Measurements from ENCODE around the gene CRACR2B.

Gene CRACR2B

DNA sequence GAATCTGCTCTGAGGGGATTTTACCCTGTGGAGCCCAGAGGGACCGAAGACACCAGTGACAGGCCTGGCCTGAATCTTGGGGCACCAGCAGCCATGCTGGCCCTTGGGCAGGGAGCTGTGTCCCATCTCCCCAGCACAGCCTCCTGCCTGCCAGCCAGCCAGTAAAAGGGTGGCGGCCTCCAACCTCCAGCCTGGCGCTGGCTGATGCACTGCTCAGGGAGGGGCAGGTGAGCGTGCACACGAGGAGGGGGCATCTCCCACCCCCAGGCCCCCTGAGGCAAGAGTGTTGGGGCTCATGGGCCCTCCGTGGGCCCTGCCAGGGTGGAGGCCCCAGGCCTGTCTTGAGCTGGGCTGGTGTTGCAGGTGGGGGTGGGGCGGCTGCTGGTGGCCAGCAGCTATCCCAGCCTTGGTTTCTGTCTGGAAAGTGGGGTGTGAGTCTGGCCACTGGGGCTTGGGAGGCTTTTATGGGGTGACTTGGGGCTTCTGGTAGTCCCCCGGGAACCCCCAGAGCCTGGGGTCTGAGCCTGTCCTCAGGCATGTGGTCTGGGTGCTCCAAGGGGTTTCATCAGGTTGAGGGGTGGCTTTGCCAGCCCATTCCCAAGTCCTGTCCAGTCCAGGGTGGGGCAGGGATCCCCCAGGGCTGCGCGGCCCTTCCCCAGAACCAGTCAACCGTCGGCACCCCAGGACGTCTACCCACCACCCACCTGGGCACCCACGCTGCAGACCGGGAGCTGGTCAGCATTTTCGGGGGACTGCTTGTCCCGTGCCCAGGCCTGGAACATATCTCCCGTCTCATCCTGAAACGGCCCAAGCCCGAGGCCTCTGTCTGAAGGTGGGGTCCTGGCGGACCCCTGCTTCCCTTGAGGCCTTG is 32.8 kb downstream of the CRACR2B start:
- Histone ChIP-seq H3K27me3 (ENCODE audit: insufficient read depth, poor library complexity, severe bottlenecking) (peaks cover 2% of the 10 kb centered on the region), H3K27ac (replicated peaks) (no peak overlapping the region), H3K4me3 (replicated peaks; ENCODE audit: insufficient read depth, low read length) (no peak overlapping the region)
- TF ChIP-seq POLR2AphosphoS5 (IDR thresholded peaks at IDR 0.05; ENCODE audit: low read depth) (no peak), SPI1 (IDR thresholded peaks at IDR 0.05; ENCODE audit: borderline replicate concordance, low read depth) (no peak), CTCF (IDR thresholded peaks at IDR 0.05; ENCODE audit: insufficient read depth, low read length) (no peak), GABPA (IDR thresholded peaks at IDR 0.05; ENCODE audit: low read depth) (no peak)
- TF ChIP-seq, protein P1, sequence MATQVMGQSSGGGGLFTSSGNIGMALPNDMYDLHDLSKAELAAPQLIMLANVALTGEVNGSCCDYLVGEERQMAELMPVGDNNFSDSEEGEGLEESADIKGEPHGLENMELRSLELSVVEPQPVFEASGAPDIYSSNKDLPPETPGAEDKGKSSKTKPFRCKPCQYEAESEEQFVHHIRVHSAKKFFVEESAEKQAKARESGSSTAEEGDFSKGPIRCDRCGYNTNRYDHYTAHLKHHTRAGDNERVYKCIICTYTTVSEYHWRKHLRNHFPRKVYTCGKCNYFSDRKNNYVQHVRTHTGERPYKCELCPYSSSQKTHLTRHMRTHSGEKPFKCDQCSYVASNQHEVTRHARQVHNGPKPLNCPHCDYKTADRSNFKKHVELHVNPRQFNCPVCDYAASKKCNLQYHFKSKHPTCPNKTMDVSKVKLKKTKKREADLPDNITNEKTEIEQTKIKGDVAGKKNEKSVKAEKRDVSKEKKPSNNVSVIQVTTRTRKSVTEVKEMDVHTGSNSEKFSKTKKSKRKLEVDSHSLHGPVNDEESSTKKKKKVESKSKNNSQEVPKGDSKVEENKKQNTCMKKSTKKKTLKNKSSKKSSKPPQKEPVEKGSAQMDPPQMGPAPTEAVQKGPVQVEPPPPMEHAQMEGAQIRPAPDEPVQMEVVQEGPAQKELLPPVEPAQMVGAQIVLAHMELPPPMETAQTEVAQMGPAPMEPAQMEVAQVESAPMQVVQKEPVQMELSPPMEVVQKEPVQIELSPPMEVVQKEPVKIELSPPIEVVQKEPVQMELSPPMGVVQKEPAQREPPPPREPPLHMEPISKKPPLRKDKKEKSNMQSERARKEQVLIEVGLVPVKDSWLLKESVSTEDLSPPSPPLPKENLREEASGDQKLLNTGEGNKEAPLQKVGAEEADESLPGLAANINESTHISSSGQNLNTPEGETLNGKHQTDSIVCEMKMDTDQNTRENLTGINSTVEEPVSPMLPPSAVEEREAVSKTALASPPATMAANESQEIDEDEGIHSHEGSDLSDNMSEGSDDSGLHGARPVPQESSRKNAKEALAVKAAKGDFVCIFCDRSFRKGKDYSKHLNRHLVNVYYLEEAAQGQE (IDR thresholded peaks at IDR 0.05; ENCODE audit: insufficient replicate concordance, low read depth): no peak
- no peak for DNase-seq (ENCODE audit: low read depth in 1 of 2, low spot score in 1 of 2)

- TF ChIP-seq SPI1 (IDR thresholded peaks at IDR 0.05; ENCODE audit: borderline replicate concordance, low read depth): no peak
- no peak for TF ChIP-seq POLR2AphosphoS5 (IDR thresholded peaks at IDR 0.05; ENCODE audit: low read depth)
- TF ChIP-seq GABPA (IDR thresholded peaks at IDR 0.05; ENCODE audit: low read depth): no peak
- TF ChIP-seq, protein P1 (IDR thresholded peaks at IDR 0.05; ENCODE audit: insufficient replicate concordance, low read depth): no peak
- no peak for TF ChIP-seq CTCF (IDR thresholded peaks at IDR 0.05; ENCODE audit: insufficient read depth, low read length)
- Histone ChIP-seq H3K4me3 (replicated peaks; ENCODE audit: insufficient read depth, low read length) (no peak overlapping the region), H3K27ac (replicated peaks) (no peak overlapping the region), H3K27me3 (ENCODE audit: insufficient read depth, poor library complexity, severe bottlenecking) (peaks cover 2% of the 10 kb centered on the region)
- DNase-seq (ENCODE audit: low read depth in 1 of 2, low spot score in 1 of 2): no peak
Measured at GRCh38 chr11:861105-861479, 33.4 kb downstream of the CRACR2B start.

DNA sequence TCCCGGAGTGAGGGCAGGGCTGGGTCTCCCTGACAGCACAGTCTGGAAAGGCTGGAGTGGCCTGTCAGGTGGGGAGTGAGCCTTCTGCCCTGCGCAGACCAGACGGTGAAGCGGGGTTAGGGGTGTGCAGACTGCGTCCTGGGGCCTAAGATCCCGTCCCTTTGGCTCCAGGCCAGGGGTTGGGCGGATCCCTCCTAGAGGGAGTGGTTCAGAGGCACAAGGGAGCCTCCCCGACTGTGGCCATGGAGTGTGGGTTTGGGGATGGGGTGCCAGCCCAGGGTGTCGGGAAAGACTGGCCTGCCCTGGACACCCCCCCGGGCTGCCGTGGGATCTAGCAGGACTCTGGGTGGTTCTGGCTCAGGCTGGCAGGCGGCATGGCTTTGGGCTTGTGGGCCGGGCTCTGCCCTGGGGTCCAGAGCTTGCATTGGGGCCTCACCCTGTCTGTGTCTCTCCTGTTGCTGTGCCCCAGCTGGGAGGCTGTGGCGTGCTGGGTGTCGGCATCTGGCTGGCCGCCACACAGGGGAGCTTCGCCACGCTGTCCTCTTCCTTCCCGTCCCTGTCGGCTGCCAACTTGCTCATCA is 34.5 kb downstream of the CRACR2B start:
- Histone ChIP-seq H3K27me3 (ENCODE audit: insufficient read depth, poor library complexity, severe bottlenecking) (peaks cover 2% of the 10 kb centered on the region), H3K27ac (replicated peaks) (no peak overlapping the region), H3K4me3 (replicated peaks; ENCODE audit: insufficient read depth, low read length) (no peak overlapping the region)
- TF ChIP-seq POLR2AphosphoS5 (IDR thresholded peaks at IDR 0.05; ENCODE audit: low read depth) (peak; percentile 41; the same call in 1 of the 2 replicates), CTCF (IDR thresholded peaks at IDR 0.05; ENCODE audit: insufficient read depth, low read length) (no peak)
- DNase-seq (ENCODE audit: low read depth in 1 of 2, low spot score in 1 of 2): no peak
